Nephron (organoid): ENCODE results near the gene SMCR8.
A peak's percentile ranks its signal among the peaks of the same experiment; 100 is the strongest.

Experiments used
- H3K27ac Mint-ChIP-seq, 3 experiments: 2 replicates each; pipeline ENCODE4 v1.8.0; 2020; ENCODE audit warnings: mixed read lengths in 3 of 3, mild to moderate bottlenecking in 2 of 3, moderate library complexity in 1 of 3
- H3K27me3 Mint-ChIP-seq: 2 replicates; pipeline ENCODE4 v1.8.0; 2021; ENCODE audit warnings: low read depth, mild to moderate bottlenecking, moderate library complexity, mixed read lengths
- H3K36me3 Mint-ChIP-seq: 2 replicates; pipeline ENCODE4 v1.8.0; 2020; ENCODE audit warnings: low read depth, mixed read lengths
- H3K4me1 Mint-ChIP-seq: 2 replicates; pipeline ENCODE4 v1.8.0; 2020; ENCODE audit warnings: mixed read lengths
- H3K4me3 Mint-ChIP-seq, 3 experiments: 2 replicates each; pipeline ENCODE4 v1.8.0; 2020; ENCODE audit warnings: mild to moderate bottlenecking in 3 of 3, mixed read lengths in 3 of 3, moderate library complexity in 2 of 3
- H3K9me3 Mint-ChIP-seq: 2 replicates; pipeline ENCODE4 v1.8.0; 2020; ENCODE audit warnings: mixed read lengths
- TF ChIP-seq, protein P1 (sequence below), 3 experiments: fragments of 200-600 bp; sonication (generic); IDR thresholded peaks; one replicate each; pipeline ENCODE4 v1.5.0; 2021; ENCODE audit warnings: antibody characterized with exemption in 3 of 3; ENCODE audit not compliant: unreplicated experiment in 3 of 3

The SMCR8 gene, protein sequence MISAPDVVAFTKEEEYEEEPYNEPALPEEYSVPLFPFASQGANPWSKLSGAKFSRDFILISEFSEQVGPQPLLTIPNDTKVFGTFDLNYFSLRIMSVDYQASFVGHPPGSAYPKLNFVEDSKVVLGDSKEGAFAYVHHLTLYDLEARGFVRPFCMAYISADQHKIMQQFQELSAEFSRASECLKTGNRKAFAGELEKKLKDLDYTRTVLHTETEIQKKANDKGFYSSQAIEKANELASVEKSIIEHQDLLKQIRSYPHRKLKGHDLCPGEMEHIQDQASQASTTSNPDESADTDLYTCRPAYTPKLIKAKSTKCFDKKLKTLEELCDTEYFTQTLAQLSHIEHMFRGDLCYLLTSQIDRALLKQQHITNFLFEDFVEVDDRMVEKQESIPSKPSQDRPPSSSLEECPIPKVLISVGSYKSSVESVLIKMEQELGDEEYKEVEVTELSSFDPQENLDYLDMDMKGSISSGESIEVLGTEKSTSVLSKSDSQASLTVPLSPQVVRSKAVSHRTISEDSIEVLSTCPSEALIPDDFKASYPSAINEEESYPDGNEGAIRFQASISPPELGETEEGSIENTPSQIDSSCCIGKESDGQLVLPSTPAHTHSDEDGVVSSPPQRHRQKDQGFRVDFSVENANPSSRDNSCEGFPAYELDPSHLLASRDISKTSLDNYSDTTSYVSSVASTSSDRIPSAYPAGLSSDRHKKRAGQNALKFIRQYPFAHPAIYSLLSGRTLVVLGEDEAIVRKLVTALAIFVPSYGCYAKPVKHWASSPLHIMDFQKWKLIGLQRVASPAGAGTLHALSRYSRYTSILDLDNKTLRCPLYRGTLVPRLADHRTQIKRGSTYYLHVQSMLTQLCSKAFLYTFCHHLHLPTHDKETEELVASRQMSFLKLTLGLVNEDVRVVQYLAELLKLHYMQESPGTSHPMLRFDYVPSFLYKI

DNA sequence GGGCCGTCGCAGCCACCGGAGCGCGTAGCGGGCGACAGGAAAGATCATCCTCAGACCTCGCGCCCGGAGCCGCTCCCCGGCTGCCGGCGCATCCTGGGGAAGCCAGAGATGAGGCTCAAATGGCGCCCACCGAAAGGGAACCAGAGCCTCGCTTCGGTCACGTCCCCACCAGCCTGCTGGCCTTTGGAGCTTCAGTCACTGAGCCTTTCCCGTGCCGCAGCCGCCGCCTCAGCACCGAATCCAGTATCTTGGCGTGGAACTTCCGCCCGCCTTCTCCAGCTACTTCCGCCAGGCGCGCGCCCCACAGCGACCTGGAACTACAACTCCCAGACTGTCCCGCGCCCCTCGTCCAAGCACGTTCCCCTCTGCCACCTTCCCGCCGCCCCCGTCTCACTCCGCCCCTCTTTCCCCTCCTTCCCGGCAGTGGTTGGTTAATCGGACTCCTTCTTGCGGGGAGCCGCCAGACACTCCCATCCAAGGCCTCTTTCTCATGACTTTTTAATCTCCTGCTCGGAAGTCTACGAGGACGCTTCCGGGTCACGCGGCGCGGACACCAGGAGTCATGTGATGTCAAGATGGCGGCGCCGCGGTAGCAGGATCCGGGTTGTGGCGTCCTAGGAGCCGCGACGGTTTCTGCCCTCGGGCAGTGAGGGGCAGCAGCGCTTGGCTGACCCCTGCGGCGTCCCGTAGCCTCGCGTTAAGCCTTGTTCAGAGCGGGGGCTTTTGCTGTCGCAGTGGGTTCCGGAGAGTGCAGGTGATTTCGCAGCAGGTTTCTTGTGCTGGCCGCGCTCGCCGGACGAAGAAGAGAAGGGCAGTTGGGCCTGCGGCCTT, at the start of gene SMCR8, which contains the start of gene TOP3A:
SMCR8 (plus strand) TSS at position 563 of the 831 bp plus-strand sequence. CDS start 497 bp downstream, outside the sequence.
TOP3A (minus strand) TSS at position 264 of the 831 bp plus-strand sequence; CDS start at position 48, 216 bp downstream.
- H3K27ac Mint-ChIP-seq = peak within 1 kb of the TSS; percentile 78 to 94 (median 82)
- H3K36me3 Mint-ChIP-seq = peaks cover 50% of the 10 kb centered on the region
- no peaks in the 10 kb centered on the region for H3K9me3 Mint-ChIP-seq
- H3K4me1 Mint-ChIP-seq = peaks cover 67% of the 10 kb centered on the region
- H3K27me3 Mint-ChIP-seq = peaks cover 6% of the 10 kb centered on the region
- TF ChIP-seq, protein P1, sequence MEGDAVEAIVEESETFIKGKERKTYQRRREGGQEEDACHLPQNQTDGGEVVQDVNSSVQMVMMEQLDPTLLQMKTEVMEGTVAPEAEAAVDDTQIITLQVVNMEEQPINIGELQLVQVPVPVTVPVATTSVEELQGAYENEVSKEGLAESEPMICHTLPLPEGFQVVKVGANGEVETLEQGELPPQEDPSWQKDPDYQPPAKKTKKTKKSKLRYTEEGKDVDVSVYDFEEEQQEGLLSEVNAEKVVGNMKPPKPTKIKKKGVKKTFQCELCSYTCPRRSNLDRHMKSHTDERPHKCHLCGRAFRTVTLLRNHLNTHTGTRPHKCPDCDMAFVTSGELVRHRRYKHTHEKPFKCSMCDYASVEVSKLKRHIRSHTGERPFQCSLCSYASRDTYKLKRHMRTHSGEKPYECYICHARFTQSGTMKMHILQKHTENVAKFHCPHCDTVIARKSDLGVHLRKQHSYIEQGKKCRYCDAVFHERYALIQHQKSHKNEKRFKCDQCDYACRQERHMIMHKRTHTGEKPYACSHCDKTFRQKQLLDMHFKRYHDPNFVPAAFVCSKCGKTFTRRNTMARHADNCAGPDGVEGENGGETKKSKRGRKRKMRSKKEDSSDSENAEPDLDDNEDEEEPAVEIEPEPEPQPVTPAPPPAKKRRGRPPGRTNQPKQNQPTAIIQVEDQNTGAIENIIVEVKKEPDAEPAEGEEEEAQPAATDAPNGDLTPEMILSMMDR (IDR thresholded peaks at IDR 0.05; ENCODE audit: unreplicated experiment in 3 of 3) = no peak
- H3K4me3 Mint-ChIP-seq = peak within 1 kb of the TSS; percentile 88 to 89 (median 88)

DNA sequence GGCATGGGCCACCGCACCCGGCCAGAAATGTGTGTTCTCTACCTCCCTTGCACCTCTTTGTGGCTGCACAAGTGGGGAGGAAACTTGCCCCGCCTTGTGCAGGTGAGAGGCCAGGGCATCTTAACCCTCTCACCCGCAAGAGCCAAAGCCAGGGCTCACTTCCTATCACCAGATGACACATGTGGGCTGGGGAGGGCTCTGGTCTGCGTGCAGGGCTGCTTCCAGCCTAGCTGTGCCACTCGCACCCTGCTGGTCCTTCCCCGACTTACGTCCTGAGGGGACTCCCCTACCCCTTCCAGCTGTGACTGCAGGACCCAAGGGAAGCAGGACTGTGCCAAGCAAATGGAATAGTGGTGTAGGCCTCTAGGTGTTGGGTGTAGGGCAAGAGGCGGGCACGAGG, 47.7 kb upstream of the SMCR8 start:
- H3K4me1 Mint-ChIP-seq = no peaks in the 10 kb centered on the region
- no peak overlapping the region for H3K4me3 Mint-ChIP-seq
- H3K27me3 Mint-ChIP-seq = no peaks in the 10 kb centered on the region
- H3K36me3 Mint-ChIP-seq = peaks cover 15% of the 10 kb centered on the region
- H3K27ac Mint-ChIP-seq = no peak overlapping the region
- no peaks in the 10 kb centered on the region for H3K9me3 Mint-ChIP-seq
- TF ChIP-seq, protein P1 (IDR thresholded peaks at IDR 0.05; ENCODE audit: unreplicated experiment in 3 of 3) = no peak

DNA sequence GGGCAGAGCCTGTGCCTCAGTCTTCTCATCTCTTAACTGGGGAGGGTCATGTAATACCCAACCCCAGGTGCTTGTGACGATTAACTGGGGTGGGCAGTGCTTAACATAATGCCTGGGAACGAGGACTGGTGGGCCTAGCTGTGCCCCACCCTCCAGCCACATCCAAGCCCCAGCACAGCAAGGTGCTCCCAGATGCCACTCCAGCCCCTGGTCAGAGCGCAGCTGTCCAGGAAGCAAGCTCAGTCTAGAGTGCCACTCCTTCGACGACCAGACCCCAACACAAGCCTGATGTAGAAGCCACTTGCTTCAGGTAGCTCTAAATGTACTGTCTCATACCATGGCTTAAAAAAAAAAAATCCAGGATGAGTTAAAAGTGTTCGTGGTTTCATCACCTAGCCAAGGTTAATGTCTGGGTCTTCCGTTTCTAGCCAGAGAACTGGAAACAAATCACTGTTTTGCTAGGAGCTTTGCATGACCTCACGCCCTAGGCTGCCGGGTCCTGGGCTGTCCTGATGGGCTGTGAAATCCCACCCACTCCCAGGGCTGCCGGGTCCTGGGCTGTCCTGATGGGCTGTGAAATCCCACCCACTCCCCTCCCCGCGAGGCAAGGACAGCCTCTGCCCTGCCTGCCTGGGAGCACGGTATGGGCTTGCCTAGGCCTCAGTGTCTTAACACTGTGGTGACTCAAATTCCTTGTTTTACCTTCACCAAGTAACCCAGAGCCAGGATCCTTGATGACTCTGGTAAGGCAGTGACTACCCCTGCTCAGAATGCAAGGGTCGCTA, 47.0 kb upstream of the SMCR8 start:
- TF ChIP-seq, protein P1 (IDR thresholded peaks at IDR 0.05; ENCODE audit: unreplicated experiment in 3 of 3) = no peak
- H3K27ac Mint-ChIP-seq = no peak overlapping the region
- no peaks in the 10 kb centered on the region for H3K9me3 Mint-ChIP-seq

DNA sequence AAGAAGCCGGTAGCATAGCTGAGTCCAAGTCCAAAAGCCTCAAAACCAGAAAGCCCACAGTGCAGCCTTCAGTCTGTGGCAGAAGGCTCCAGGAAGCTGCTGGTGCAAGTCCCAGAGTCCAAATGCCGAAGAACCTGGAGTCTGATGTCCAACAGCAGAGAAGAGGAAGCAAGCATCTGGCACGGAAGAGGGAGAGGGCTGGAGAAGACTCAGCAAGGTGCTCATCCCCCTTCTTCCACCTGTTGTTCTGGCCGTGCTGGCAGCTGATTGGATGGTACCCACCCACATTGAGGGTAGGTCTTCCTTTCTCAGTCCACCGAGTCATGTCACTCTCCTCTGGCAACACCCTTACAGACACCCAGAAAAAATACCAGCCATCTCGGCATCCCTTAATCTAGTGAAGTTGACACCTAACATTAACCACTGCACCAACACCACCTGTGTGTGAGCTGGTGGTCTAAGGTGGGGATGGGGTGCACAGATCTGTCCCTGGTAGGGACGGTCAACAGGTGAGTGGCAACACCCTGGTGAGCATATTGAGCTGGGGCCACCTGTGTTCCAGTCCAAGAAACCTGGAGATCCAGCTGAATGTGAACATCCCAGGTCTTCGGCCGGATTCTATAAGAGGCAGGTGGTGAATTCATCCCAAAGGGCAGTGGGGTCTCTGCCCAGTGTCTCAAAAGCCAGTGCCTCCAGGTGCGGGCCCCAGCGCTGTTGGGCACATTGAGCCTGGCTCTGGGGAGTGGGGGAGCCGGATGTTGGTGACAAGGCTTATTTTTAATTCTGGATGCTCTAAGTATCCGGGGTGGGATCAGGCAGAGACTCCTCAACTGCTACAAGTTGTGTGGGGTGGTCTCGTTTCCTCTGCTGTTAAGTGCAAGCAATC, 44.8 kb upstream of the SMCR8 start:
- Mint-ChIP-seq H3K4me3 (no peak overlapping the region), H3K36me3 (peaks cover 18% of the 10 kb centered on the region), H3K27me3 (no peaks in the 10 kb centered on the region), H3K4me1 (no peaks in the 10 kb centered on the region), H3K27ac (no peak overlapping the region), H3K9me3 (no peaks in the 10 kb centered on the region)
- TF ChIP-seq, protein P1 (IDR thresholded peaks at IDR 0.05; ENCODE audit: unreplicated experiment in 3 of 3) = no peak

More for the DNA sequence above, 47.0 kb upstream of the SMCR8 start:
- H3K4me3 Mint-ChIP-seq = no peak overlapping the region
- no peaks in the 10 kb centered on the region for H3K4me1 Mint-ChIP-seq
- H3K27me3 Mint-ChIP-seq = no peaks in the 10 kb centered on the region
- peaks cover 19% of the 10 kb centered on the region for H3K36me3 Mint-ChIP-seq
